HL-60 (cell line): ENCODE data around the gene TMEM273.

ENCODE experiments used
- GABPA ChIP-seq: IDR thresholded peaks from 2 replicates; pipeline ENCODE4 v1.6.1; 2012; ENCODE audit warnings: low read depth
- POLR2AphosphoS5 ChIP-seq: IDR thresholded peaks from 2 replicates; pipeline ENCODE4 v1.6.1; 2012; ENCODE audit warnings: low read depth
- REST ChIP-seq: IDR thresholded peaks from 2 replicates; pipeline ENCODE4 v1.6.1; 2012; ENCODE audit warnings: low read depth; ENCODE audit not compliant: insufficient replicate concordance
- TF ChIP-seq, protein P1 (sequence below): IDR thresholded peaks from one replicate; pipeline ENCODE4 v1.5.1; 2011; ENCODE audit warnings: low read length, control low read depth, inconsistent platforms; ENCODE audit not compliant: insufficient read depth

DNA sequence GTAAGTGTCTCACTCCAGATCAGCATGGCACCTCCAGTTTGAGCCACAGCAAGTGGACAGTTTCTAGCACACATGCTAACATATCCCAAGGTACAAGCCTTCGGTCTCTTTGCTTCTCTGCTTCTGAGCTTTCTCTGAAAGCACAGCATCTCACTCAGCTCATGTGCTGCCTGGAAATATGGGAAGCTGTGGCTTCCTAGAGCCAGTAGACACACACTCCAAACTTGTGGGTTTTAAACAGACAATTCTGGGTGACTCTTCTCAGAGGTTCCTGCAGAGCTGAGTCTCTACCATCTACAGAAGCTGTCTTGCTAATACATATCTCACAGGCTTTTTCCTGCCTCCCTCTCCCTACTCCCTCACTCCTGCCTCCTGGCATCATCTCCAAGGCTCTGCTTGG, 23.9 kb upstream of the TMEM273 start:
- TF ChIP-seq REST (no peak), POLR2AphosphoS5 (no peak), GABPA (no peak)
- TF ChIP-seq, protein P1, sequence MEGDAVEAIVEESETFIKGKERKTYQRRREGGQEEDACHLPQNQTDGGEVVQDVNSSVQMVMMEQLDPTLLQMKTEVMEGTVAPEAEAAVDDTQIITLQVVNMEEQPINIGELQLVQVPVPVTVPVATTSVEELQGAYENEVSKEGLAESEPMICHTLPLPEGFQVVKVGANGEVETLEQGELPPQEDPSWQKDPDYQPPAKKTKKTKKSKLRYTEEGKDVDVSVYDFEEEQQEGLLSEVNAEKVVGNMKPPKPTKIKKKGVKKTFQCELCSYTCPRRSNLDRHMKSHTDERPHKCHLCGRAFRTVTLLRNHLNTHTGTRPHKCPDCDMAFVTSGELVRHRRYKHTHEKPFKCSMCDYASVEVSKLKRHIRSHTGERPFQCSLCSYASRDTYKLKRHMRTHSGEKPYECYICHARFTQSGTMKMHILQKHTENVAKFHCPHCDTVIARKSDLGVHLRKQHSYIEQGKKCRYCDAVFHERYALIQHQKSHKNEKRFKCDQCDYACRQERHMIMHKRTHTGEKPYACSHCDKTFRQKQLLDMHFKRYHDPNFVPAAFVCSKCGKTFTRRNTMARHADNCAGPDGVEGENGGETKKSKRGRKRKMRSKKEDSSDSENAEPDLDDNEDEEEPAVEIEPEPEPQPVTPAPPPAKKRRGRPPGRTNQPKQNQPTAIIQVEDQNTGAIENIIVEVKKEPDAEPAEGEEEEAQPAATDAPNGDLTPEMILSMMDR = no peak
